Measurements from ENCODE around the gene GOLGA7B. TPM values are rescaled to one million over a fixed set of nuclear protein-coding genes. Genes with fewer than 3 reads are reported as not detected.
A peak's percentile ranks its signal among the peaks of the same experiment; 100 is the strongest.

GOLGA7B gene
- total RNA-seq, 1 donor from 2014 or later: 0.26 TPM

DNA sequence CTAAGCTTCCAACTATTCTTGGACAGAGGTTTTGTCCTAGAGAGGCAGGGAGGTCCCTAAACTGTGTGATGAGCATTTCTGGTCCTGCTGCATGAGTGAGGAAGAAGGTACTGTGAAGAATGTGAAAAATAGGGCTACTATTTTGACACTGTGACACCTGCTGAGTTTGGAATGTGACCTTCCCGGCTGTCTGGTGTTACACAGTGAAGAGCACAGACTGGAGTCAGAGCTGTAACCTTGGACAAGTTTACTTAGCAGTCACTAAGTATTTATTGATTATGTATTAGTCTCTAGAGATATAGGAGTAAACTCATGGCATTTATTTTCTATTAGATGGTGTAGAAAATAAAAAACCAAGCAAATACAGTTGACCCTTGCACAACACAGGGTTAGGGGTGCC lies 12.3 kb downstream of the GOLGA7B start:
- Mint-ChIP-seq H3K36me3 (ENCODE audit: low read depth) (no peaks in the 10 kb centered on the region), H3K9me3 (no peaks in the 10 kb centered on the region), H3K4me3 (no peak overlapping the region), H3K27me3 (ENCODE audit: insufficient read depth) (peaks cover 5% of the 10 kb centered on the region), H3K4me1 (ENCODE audit: low read depth) (peaks cover 18% of the 10 kb centered on the region), H3K27ac (no peak overlapping the region)
- DNase-seq (ENCODE audit: low spot score): no peak
- intact Hi-C loops (cut with micrococcal nuclease): no loop called here

DNA sequence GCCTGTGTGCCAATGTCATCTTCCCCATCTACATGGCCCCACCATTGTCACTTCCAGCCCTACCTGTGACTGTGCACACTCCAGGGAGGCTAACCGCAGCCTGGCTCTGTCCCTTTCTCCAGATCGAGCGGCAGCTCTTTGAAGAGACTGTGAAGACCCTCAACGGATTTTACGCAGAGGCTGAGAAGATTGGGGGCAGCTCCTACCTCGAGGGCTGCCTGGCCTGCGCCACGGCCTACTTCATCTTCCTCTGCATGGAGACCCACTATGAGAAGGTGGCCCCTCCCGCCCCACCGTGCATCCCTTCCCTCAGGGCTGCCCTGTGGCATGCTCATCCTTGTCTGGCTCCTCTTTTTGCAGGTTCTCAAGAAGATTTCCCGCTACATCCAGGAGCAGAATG lies 14.2 kb downstream of the GOLGA7B start:
- peaks cover 2% of the 10 kb centered on the region for H3K4me1 Mint-ChIP-seq (ENCODE audit: low read depth)
- H3K36me3 Mint-ChIP-seq (ENCODE audit: low read depth): no peaks in the 10 kb centered on the region
- H3K27ac Mint-ChIP-seq: no peak overlapping the region
- no peaks in the 10 kb centered on the region for H3K9me3 Mint-ChIP-seq
- H3K27me3 Mint-ChIP-seq (ENCODE audit: insufficient read depth): peaks cover 3% of the 10 kb centered on the region
- no peak overlapping the region for H3K4me3 Mint-ChIP-seq
- no peak for DNase-seq (ENCODE audit: low spot score)
- intact Hi-C loops (cut with micrococcal nuclease): no loop called here

DNA sequence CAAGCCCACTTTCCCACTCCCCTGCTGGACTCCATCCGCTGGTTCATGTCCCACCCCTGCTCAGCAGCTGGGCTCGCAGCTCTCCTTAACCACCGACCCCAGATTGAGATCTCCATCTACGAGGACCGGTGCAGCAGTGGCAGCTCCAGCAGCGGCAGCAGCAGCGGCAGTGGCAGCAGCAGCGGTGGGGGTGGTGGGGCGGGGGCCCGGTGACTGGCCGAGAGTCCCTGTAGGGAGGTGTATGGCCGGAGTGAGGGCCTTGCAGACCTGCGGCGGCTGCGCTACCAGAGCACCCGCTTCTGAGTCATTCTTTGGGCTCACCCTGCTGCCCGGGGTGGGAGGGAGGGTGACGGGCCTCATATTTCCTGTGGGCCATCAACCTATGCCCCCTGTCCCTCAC lies 15.8 kb downstream of the GOLGA7B start:
- peaks cover 7% of the 10 kb centered on the region for H3K27me3 Mint-ChIP-seq (ENCODE audit: insufficient read depth)

DNA sequence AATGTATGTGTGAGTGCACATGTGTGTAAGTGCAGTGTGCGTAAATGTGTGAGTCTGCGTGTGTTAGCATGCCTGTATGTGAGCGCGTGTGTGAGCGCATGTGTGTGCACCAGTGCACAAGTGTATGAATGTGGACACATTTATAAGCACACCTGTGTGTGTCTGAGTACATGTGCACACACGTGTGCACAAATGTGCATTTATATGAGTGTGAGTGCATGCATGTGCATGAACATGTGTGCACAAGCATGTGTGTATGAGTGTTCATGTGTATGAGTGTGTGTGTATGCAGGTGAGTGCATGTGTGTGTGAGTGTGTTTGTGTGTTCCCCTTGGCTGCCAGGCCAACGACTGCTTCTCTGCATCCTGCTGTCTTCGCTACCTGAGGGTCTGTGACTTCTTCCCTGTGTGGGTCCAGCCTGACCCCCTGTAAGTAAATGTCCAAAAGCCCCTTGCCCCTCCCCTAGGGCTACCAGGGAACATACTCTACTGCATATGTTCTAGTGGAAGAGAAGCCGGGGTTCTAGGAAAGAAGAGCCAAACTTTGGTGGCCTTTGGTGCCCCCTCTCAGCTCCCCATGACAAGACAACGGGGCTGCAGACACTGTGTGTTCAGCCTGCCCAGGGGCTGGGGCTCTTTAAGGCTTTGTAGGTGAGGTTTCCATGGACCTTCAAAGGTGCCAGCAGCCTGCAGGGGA lies 17.0 kb downstream of the GOLGA7B start:
- Mint-ChIP-seq H3K4me1 (ENCODE audit: low read depth) (peaks cover 16% of the 10 kb centered on the region), H3K27ac (no peak overlapping the region), H3K27me3 (ENCODE audit: insufficient read depth) (peaks cover 15% of the 10 kb centered on the region), H3K36me3 (ENCODE audit: low read depth) (no peaks in the 10 kb centered on the region), H3K4me3 (no peak overlapping the region), H3K9me3 (no peaks in the 10 kb centered on the region)
- no peak for DNase-seq (ENCODE audit: low spot score)
- intact Hi-C loops (cut with micrococcal nuclease): no loop called here

More for the DNA sequence above, 15.8 kb downstream of the GOLGA7B start:
- Mint-ChIP-seq H3K4me1 (ENCODE audit: low read depth) (peaks cover 16% of the 10 kb centered on the region), H3K27ac (no peak overlapping the region), H3K36me3 (ENCODE audit: low read depth) (no peaks in the 10 kb centered on the region), H3K4me3 (no peak overlapping the region), H3K9me3 (no peaks in the 10 kb centered on the region)
- intact Hi-C loops (cut with micrococcal nuclease): no loop called here
- no peak for DNase-seq (ENCODE audit: low spot score)

DNA sequence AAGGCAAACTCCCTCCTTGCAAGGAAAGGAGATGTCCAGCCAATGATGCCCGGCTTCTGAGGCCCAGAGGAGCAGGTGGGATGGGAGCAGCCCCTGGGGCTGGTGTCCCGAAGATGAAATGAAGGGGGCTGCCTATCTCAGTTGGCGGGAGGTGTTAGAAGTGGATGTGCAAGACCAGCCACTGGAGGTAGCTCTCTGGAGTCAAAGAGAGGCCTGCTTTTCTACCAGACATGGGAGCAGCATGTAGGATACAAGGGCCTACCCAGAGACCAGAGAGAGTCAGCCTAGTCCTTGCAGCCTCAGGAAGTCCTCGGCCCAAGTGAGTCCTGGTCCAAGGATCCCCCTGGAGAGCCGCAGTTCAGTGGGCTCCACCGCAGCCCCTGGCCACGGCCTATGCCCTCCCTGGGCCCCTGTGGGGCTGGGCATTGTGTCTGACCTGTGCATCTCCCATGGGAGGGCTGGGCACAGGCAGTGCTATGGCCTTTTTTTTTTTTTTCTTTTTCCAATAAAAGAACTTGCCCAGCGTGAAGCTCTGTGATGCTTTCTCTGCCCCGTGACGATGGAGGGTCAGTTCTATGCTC lies 17.7 kb downstream of the GOLGA7B start:
- Mint-ChIP-seq H3K27ac (no peak overlapping the region), H3K27me3 (ENCODE audit: insufficient read depth) (peaks cover 15% of the 10 kb centered on the region), H3K4me3 (no peak overlapping the region), H3K36me3 (ENCODE audit: low read depth) (no peaks in the 10 kb centered on the region), H3K9me3 (no peaks in the 10 kb centered on the region), H3K4me1 (ENCODE audit: low read depth) (peaks cover 16% of the 10 kb centered on the region)
- intact Hi-C loops (cut with micrococcal nuclease): no loop called here
- no peak for DNase-seq (ENCODE audit: low spot score)

DNA sequence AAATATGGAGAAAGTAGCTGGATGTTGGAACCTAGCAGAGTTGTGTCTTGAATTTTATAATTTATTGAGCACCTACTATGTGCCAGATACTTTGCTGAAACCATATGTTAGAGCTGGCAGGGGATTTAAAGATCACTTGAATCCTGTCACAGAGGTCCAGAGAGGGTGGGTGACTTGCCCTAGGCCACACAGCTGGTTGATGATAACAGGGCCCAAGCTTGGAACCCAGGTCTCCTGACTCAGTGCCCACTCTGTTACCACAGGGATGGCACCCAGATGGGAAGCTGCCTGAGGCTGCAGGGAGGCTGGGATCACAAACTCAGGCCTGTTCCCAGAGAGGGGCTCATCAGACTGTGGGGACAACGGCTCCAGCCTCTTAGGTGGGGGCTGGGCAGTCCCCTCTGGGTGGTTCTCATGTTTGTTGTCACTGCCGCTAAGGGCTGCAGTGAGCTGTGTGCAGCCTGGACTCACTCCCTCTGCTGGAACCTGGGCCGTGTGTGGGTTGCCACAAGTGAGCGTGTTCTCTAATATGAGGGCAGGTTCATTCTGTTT lies 18.6 kb downstream of the GOLGA7B start:
- H3K27me3 Mint-ChIP-seq (ENCODE audit: insufficient read depth): peaks cover 19% of the 10 kb centered on the region
- no peak overlapping the region for H3K4me3 Mint-ChIP-seq
- peaks cover 16% of the 10 kb centered on the region for H3K4me1 Mint-ChIP-seq (ENCODE audit: low read depth)
- intact Hi-C loops (cut with micrococcal nuclease): loop anchor here (2.0 kb wide), 1 partner anchor 167 kb away; no protein-coding TSS in a partner anchor
- H3K27ac Mint-ChIP-seq: no peak overlapping the region
- no peaks in the 10 kb centered on the region for H3K9me3 Mint-ChIP-seq
- DNase-seq (ENCODE audit: low spot score): no peak
- H3K36me3 Mint-ChIP-seq (ENCODE audit: low read depth): no peaks in the 10 kb centered on the region

DNA sequence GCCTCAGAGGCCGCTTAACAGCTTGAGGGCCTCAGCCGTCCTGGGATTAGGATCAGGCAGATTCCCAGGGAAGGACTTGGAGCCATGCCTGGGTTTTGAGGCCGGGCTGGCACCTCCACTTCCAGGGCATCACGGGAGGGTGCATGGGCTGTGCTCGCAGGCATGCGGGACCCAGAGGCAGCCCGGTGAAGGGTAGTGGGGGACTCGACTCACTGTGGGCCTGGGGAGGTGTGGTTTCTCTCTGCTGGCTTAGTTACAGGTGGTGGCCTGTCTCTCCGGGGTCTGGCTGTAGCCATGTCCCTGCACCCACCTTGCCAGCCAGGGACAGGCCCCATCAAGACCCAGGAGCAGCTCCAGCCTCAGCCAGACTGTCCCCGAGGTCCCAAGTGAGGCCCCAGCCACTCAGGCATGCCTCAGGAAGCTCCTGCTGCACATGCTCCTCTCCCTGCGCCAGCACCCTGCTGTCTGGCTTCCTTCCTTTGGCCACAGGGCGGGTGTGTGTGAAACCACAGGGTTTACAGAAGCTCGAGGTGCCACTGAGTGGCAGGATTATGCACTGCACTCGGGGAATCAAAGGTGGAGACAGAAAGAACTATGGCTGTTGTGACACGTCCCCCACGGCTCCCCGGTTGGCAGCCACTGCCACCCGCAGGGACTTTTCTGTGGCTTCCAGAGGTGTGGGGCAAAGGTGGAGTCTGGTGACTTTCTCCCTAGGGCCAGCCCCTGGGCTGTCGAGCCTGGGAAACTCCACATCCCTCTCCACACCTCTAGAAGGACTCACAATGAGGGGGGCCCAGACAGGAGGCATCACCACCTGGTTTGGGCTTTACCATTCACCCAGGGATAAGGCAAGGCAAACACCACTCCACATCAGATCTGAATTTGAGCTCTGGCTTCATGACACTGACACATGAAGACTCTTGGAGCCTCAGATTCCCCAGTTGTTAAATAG lies 19.7 kb downstream of the GOLGA7B start:
- peak overlapping the region; percentile 33 for H3K4me3 Mint-ChIP-seq
- peak overlapping the region; percentile 40 for H3K27ac Mint-ChIP-seq

DNA sequence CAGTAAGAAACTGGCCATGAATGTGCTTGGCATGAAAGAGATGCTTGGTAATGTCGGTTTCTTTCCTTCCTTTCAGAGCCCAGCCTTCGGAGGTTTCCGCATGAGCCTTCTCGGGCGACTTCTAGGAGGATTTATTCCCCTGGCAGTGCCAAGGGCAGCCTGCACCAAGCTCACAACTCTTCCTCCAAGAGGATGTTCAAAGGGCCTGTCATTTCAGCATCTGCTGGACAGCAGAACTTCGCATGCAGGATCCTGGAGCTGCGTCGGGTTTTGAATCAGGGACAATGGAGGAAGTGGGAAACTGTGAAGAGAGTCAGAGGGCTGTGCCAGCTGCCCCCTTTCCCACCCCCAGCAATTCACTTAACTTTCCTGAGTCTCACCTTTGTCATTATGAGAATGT lies 21.3 kb downstream of the GOLGA7B start:
- no peak for DNase-seq (ENCODE audit: low spot score)
- H3K9me3 Mint-ChIP-seq: no peaks in the 10 kb centered on the region
- H3K27ac Mint-ChIP-seq: no peak overlapping the region
- no peak overlapping the region for H3K4me3 Mint-ChIP-seq
- H3K27me3 Mint-ChIP-seq (ENCODE audit: insufficient read depth): peaks cover 20% of the 10 kb centered on the region
- H3K36me3 Mint-ChIP-seq (ENCODE audit: low read depth): no peaks in the 10 kb centered on the region
- intact Hi-C loops (cut with micrococcal nuclease): no loop called here
- H3K4me1 Mint-ChIP-seq (ENCODE audit: low read depth): peaks cover 16% of the 10 kb centered on the region

More for the DNA sequence above, 19.7 kb downstream of the GOLGA7B start:
- H3K27me3 Mint-ChIP-seq (ENCODE audit: insufficient read depth): peaks cover 16% of the 10 kb centered on the region
- intact Hi-C loops (cut with micrococcal nuclease): loop anchor here (1.0 to 2.0 kb wide), 3 partner anchors 77 to 169 kb away; no protein-coding TSS in a partner anchor
- H3K4me1 Mint-ChIP-seq (ENCODE audit: low read depth): peaks cover 16% of the 10 kb centered on the region
- H3K9me3 Mint-ChIP-seq: no peaks in the 10 kb centered on the region
- H3K36me3 Mint-ChIP-seq (ENCODE audit: low read depth): no peaks in the 10 kb centered on the region
- DNase-seq (ENCODE audit: low spot score): peak; percentile 82

DNA sequence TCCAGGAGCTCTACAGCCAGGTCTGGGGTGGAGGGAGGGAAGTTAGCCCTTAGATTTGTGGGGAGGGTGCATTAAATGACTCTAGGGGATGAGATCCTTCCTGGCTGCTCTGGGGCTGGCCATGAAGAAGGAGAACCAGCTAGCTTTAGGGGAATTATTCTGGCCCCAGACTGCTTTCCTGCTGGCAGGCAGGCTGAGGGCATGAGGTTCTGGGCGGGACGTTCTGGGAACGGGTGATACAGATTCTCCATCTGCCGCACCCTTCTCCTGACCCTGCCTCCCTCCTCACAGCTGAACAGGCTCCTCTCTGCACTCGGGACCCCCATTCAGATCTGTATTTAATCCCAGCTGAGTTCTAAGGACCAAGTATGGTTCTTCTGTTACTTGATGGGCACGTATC lies 23.9 kb downstream of the GOLGA7B start:
- intact Hi-C loops (cut with micrococcal nuclease): no loop called here
- Mint-ChIP-seq H3K27me3 (ENCODE audit: insufficient read depth) (peaks cover 22% of the 10 kb centered on the region), H3K4me1 (ENCODE audit: low read depth) (peaks cover 16% of the 10 kb centered on the region), H3K9me3 (no peaks in the 10 kb centered on the region), H3K27ac (no peak overlapping the region), H3K36me3 (ENCODE audit: low read depth) (no peaks in the 10 kb centered on the region), H3K4me3 (no peak overlapping the region)
- no peak for DNase-seq (ENCODE audit: low spot score)

DNA sequence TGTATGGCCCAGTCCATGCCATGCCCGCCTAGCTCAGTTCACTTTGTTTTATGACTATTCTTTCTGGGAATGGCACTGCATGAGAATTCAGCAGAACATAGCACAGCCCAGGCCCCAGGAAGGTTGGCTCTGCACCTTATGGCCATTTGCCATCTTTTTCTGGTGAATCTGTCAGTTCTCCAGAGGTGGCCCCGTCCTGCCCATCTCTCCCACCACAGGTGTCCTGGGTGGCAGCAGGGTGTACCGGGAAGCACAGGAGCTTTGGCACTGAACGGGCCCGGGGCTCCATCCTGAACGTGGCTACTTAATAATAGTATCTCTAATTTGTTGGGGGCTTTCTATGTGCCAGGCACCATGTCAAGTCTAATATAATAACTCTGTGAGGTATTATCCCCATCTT lies 24.7 kb downstream of the GOLGA7B start:
- peaks cover 8% of the 10 kb centered on the region for H3K4me1 Mint-ChIP-seq (ENCODE audit: low read depth)
- DNase-seq (ENCODE audit: low spot score): no peak
- no peak overlapping the region for H3K27ac Mint-ChIP-seq
- no peaks in the 10 kb centered on the region for H3K36me3 Mint-ChIP-seq (ENCODE audit: low read depth)
- H3K4me3 Mint-ChIP-seq: no peak overlapping the region
- intact Hi-C loops (cut with micrococcal nuclease): no loop called here
- H3K9me3 Mint-ChIP-seq: no peaks in the 10 kb centered on the region
- peaks cover 22% of the 10 kb centered on the region for H3K27me3 Mint-ChIP-seq (ENCODE audit: insufficient read depth)

DNA sequence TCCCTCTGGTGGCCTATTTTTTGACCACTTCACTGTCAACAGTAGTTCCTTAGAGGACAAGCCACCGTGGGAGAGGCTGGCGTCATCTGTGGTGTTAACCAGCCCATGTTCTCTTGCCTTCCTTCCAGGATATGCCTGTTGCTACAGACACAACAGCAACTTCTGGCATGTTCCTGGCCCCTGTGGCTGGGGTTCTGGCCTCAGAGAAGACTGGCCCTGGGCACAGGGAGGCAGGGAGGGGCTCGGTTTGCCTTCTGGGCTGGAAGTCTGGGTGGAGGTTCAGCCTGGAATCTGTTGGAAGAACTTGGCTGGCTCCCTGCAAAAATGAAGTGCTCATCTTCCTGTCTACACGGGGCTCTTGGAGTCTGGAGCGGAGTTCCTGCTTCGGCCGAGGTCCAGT lies 25.7 kb downstream of the GOLGA7B start:
- Mint-ChIP-seq H3K27ac (no peak overlapping the region), H3K36me3 (ENCODE audit: low read depth) (no peaks in the 10 kb centered on the region), H3K4me1 (ENCODE audit: low read depth) (no peaks in the 10 kb centered on the region), H3K4me3 (no peak overlapping the region), H3K9me3 (no peaks in the 10 kb centered on the region), H3K27me3 (ENCODE audit: insufficient read depth) (peaks cover 18% of the 10 kb centered on the region)
- intact Hi-C loops (cut with micrococcal nuclease): no loop called here
- no peak for DNase-seq (ENCODE audit: low spot score)

DNA sequence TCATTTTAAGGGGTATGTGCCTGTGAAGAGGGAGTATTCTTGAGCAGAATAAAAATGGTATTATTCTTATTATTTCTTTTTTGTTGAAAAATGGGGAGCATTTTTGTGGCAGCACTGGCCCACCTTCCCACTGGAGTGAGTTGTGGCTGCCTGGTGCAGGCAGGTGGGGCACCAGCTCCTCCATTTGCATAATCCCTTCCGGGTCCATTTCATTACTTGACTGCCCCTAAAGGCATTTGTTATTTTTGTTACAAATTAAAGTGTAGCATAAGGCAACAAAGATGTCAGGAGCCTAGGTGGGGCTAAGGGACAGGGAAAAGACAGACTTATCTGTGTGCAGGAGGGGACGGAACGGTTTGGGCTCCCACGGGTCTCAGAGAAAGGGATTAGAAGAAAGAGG lies 26.8 kb downstream of the GOLGA7B start:
- Mint-ChIP-seq H3K9me3 (no peaks in the 10 kb centered on the region), H3K27ac (no peak overlapping the region), H3K4me3 (no peak overlapping the region), H3K27me3 (ENCODE audit: insufficient read depth) (peaks cover 16% of the 10 kb centered on the region), H3K4me1 (ENCODE audit: low read depth) (no peaks in the 10 kb centered on the region), H3K36me3 (ENCODE audit: low read depth) (no peaks in the 10 kb centered on the region)
- intact Hi-C loops (cut with micrococcal nuclease): no loop called here
- DNase-seq (ENCODE audit: low spot score): no peak
